HG03196 (cell line): ENCODE data around the gene CPNE8.

Source experiments
- ATAC-seq: cut with Tn5 transposase; IDR thresholded peaks from one replicate; pipeline ENCODE4 v1.9.1; 2021; ENCODE audit not compliant: unreplicated experiment

CPNE8 gene

DNA sequence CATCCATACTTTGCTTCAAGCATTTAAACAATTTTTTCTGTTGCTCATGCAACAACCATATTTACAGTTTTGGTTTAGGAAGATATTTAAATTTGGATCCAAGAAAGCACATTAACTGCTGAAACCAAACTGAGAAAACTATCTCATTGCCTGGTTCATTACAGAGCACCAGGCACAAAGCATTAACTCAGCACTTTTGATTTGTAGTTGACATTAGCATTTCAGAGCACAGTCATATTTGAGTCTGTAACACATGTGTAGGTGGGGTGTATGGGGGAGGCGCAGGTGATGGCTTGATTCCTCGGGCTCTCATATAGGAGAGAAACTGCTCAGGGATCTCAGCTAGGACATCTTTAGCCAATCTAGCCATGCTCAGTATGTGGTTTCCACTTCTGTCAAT, 251.7 kb downstream of the CPNE8 start:
- ATAC-seq, result no peak

DNA sequence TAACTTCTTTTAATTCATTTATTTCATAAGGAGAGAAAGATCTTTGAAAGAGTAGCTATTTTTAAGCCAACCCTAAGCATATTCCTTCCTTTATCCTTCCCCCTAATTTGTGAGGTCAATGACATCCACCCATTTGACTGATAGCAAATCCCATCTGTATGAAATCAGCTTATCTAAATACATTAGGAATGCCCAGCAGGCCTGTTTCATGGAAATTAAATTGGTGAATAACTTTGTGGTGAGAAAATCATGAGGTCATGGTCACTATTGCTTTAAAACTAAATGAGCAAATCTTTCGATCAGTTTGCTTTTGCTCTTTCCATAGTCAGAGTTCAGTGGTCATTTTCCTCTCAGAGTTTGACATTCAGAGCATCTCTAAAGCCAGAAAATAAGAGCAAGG, 256.6 kb downstream of the CPNE8 start:
- no peak for ATAC-seq

DNA sequence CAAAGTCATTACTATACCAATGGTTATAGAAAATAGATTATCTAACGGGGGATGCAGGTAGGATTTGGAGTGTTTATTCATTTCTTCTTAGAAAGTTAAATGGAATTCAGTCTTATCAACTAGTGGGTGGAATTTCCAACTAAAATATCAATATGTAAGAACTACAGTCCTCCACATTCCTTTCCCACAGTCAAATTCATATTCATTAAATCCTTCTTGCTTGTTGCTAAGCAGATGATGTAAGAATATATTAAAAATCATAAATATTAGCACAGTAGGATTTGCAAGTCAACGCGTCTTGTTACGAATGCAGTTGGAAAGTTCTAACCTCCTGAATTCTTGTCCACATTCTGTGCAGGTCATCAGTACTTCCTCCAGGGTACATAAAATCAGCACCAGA, 259.2 kb downstream of the CPNE8 start:
- no peak for ATAC-seq

DNA sequence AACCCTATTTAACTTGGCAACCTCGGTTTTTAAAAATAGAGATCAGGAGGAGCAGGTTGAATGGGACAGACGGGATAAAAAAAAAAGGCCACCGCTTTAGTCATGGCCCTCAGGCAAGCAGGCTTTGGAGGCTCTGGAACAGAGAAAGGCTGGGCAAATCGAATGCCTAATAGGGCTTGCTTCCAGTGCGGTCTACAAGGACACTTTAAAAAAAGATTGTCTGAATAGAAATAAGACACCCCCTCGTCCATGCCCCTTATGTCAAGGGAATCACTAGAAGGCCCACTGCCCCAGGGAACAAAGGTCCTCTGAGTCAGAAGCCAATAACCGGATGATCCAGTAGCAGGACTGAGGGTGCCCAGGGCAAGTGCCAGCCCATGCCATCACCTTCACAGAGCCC, 265.8 kb downstream of the CPNE8 start:
- ATAC-seq, result no peak

DNA sequence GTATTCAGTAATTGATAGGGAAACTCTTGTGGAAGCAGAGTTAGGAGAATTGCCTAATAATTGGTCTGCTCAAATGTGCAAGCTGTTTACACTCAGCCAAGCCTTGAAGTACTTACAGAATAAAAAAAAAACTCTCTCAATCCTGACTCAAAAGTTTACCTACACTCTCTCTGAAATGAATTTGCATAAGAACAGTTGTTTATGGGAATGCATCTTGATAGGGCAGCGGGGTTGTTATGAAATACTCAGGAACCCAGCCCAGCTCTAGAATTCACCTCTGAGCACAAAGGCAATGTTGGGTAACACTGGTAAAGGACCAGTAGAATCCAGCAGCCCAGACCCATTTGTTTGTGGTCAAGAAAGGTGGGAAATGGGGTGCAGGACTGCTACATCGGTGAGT, 267.0 kb downstream of the CPNE8 start:
- ATAC-seq, result no peak

DNA sequence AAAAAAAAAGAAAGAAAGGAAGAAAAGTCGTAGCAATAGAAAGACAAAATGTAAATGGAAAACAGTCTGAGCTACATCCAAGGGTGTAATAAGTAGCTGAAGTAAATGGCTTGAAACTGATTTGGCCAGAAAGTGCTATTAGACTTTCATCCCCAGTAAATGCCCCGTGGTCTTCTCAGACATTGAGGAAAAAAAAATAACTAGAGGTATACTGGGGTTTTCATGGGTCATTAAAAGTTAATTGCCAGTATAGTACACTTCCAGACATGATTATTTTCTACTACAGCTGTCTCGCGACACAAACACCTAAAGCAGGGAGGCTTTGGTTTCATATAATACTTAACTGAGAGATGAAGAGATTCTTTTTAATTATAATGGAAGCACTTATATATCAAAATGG, 271.9 kb downstream of the CPNE8 start:
- no peak for ATAC-seq

DNA sequence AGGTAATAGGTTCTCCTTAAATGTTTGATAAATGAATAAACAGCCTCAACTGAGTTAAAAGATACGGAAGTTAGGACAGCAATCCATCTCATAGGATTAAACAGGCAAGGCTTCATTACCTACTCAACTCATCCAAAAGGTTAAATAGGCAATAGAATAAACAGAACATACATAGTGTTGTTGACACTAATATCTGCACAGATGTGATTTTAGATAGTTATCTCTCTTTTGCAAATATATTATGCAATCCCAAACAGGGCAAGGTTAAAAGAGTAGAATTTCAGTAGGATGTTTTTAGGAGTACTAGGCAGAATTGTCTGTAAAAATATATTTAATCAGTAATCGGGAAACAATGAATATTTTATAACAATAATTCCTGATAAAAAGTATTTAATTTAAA, 276.3 kb downstream of the CPNE8 start:
- ATAC-seq, result no peak

DNA sequence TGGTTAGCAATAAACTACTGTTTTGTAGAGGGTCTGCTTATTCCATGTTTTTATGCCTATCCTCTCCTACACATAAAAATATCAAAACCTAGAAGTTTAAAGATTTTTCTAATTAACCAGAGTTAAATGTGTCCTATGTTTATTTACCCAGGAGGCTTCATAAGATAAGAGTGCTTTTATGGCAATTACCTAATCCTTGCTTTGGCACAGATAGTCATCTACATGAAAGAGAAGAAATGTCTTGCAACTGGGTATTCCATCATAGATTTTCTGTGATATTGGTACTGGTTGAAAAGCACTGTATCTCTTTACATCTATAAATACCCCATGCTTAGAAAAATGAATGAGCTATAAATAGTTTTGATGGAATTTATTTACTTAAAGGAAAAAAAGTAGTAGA, 277.1 kb downstream of the CPNE8 start:
- ATAC-seq, result no peak

DNA sequence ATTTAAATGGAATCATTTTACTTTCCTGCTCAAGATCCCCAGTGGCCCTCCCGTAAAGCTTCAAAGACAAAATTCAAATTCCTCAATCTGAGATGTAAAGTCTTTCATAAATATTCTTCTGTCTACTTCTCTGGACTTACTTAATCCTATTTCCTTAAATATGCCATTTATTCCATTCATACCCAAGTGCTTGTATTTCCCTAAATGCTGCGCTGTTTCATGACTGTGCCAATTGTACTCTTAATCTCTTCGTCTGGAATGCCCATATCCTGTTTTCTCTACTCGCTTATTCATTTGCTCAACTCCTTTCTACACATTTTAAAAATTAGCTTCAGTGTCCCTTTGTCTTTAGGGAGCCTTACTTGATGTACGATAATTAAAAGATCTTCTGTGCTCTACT, 280.1 kb downstream of the CPNE8 start:
- no peak for ATAC-seq

DNA sequence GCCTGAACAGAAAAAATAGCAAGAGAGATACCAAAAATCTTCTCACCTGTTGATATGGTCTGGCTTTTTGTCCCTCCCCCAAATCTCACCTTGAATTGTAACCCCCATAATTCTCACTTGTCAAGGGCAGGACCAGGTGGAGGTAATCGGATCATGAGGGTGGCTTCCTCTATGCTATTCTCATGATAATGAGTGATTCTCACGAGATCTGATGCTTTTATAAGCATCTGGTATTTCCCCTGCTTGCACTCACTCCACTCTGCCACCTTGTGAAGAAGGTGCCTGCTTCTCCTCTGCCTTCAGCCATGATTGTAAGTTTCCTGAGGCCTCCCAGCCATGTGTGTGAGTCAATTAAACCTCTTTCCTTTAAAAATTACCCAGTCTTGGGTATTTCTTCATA, 291.2 kb downstream of the CPNE8 start:
- no peak for ATAC-seq

DNA sequence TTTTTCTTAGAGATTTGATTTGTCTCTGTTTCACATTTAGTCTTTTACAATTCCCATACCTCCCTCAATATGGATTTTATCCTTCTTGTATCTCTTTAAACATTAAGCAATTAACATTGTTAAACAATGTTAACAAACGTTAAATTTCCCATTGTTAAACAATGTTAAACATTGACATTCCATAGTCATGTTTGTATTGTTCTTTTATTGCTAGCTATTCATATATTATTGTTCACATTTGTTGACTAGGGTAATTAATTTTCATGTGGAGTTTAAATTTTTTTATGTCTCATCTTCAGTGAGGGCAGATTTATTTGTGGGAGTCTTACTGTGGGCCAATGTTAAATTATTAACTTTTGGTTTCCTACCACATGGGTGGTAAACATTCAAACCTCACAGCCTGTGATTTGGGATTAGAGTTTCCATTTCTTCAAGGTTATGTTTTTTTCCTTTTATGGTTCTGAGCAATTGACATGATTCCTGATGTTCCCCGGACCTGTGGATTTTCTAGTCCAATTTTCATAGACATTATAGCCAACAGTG, 294.5 kb downstream of the CPNE8 start:
- ATAC-seq, result no peak

DNA sequence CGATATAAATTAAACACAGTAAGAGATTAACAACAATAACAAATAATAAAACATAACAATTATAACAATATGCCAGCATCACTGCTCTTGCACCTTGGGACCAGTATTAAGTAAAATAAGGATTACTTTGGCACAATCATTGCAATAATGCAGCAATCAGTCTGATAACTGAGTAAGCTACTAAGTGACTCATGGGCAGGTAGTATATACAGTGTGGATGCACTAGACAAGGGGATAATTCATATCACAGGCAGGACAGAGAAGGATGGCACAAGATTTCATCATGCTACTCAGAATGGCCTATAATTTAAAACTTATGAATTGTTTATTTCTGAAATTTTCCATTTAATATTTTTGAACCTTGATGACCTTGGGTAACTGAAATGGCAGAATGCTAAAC, 298.1 kb downstream of the CPNE8 start:
- ATAC-seq, result no peak
